Right lobe of liver (tissue), 6 donors: Measurements from ENCODE around the gene SLC7A6OS. TPM values are rescaled to one million over a fixed set of nuclear protein-coding genes. Genes with fewer than 3 reads are reported as not detected.

Source experiments
- ATAC-seq, 4 donors: fragments of 200-7000 bp; cut with Tn5 transposase; one replicate each; pipeline ENCODE4 v1.9.1; 2020; ENCODE audit warnings: mild to moderate bottlenecking in 4 of 4, moderate library complexity in 4 of 4
- DNase-seq, 3 donors: peaks; one replicate each; pipeline ENCODE4 v3.0.0-alpha.2; 2020
- H3K27ac ChIP-seq, 3 donors: fragments of 200-600 bp; one replicate each; pipeline ENCODE4 v1.8.0; 2022
- H3K27me3 ChIP-seq, 2 donors: fragments of 200-600 bp; one replicate each; pipeline ENCODE4 v1.8.0; 2022
- H3K36me3 ChIP-seq, 4 donors: fragments of 200-600 bp; sonication (generic) in 1 of 4; one replicate each; pipeline versions ENCODE4 v1.5.1 to v1.8.0; 2017 to 2022; ENCODE audit warnings: control low read depth in 1 of 4
- H3K4me1 ChIP-seq, 4 donors: fragments of 200-600 bp; sonication (generic) in 1 of 4; one replicate each; pipeline versions ENCODE4 v1.5.1 to v1.8.0; 2017 to 2022; ENCODE audit warnings: control low read depth in 1 of 4
- H3K4me3 ChIP-seq, 3 donors: fragments of 200-600 bp; one replicate each; pipeline ENCODE4 v1.8.0; 2022
- H3K9me3 ChIP-seq, 4 donors: fragments of 200-600 bp; sonication (generic) in 1 of 4; one replicate each; pipeline versions ENCODE4 v1.5.1 to v1.8.0; 2017 to 2022; ENCODE audit warnings: control low read depth in 1 of 4
- POLR2A ChIP-seq: fragments of 450-650 bp; IDR thresholded peaks from one replicate; pipeline ENCODE4 v1.6.1; 2017; ENCODE audit warnings: antibody characterized with exemption, mild to moderate bottlenecking
- WGBS: methylation state at CpG from one replicate; pipeline ENCODE4 v1.1.6; 2018; ENCODE audit warnings: low coverage, low lambda C conversion rate; ENCODE audit not compliant: insufficient coverage; ENCODE audit errors: missing lambda C conversion rate; 5-methylcytosine and 5-hydroxymethylcytosine counted together
- intact Hi-C, 2 donors: fragments of 100-400 bp; cut with DNase I; formaldehyde crosslinking; loops; one replicate each; pipeline versions ENCODE4 v1.11.2 to v1.14.1; 2022
- total RNA-seq, 6 experiments: library from RNA; depleted of rRNA in 2 of 6; stranded (reverse); fragments of >200 nt in 2 of 6; fragmentation: NEBNext Ultra II Directional in 3 of 6; extraction: Animal tissue kit (Norgen Biotek cat#: 25700) in 3 of 6; gene quantifications; one replicate each; pipeline versions ENCODE4 v1.1.0 to v1.2.4, GENCODE V29; 2016 to 2023
- TF ChIP-seq, protein P1 (sequence below), 4 donors: fragments of 200-600 bp in 3 of 4; fragments of 450-650 bp in 1 of 4; IDR thresholded peaks; one replicate each; pipeline versions ENCODE4 v1.5.1 to v1.8.0; 2016 to 2022; ENCODE audit warnings: antibody characterized with exemption in 4 of 4, mild to moderate bottlenecking in 2 of 4
- donor health status: DM: no; HTN: yes; CAD: no.
- donor health status: DM: no; HTN: no; CAD: no.
- donor health status: DM: no; HTN: no; CAD: no.
- donor health status: DM: no; HTN: yes; CAD: no.
- donor health status: DM: no; HTN: yes; CAD: no.

SLC7A6OS gene
- total RNA-seq, 6 experiments from 2014 or later, result 4.0 to 5.4 (median 4.8) TPM

DNA sequence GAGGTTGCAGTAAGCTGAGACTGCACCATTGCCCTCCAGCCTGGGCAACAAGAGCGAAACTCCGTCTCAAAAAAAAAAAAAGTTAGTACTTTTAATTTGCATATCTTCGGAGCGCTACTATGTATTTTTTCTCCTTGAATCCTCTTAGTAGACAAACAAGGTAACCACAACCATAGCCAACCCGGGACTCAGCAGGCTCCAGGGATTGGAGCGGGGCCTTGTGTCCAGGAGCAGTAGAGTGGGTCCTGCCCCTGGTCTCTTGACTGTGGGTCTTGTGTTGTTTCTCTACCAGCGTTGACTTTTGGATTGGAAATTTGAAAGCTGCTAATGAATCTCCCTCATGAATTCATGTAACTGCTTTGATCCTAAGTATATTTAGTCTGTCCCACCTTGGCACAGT is 32.4 kb upstream of the SLC7A6OS start:
- no peak for DNase-seq

DNA sequence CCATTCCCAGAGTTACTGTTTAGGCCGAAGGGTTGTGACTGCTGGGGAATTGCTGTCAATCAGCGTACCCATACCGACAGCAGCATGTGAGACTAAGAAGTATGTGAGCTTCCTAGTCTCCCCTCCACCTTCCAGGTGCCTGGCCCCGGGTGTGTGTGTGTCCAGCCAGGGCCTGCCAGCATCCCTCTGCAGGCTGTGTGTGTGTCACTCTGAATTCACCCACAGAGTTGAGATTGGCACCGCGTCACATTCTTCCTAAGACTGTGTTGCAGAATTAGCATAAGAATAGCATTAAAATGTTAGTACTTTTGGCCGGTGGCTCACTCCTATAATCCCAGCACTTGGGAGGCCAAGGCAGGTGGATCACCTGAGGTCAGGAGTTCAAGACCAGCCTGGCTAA is 31.9 kb upstream of the SLC7A6OS start:
- Histone ChIP-seq H3K27me3 (no peaks in the 10 kb centered on the region), H3K27ac (no peak overlapping the region), H3K36me3 (peaks cover 0 to 38% (median 16%) of the 10 kb centered on the region in 4 donors), H3K4me1 (peaks cover 0 to 21% (median 6%) of the 10 kb centered on the region in 4 donors), H3K9me3 (no peaks in the 10 kb centered on the region), H3K4me3 (no peak overlapping the region)
- no peak for DNase-seq
- ATAC-seq, result no peak
- whole genome bisulfite sequencing, result 92% methylated on average over 4 of the region's 7 CpGs
- intact Hi-C loops, result no loop called here
- TF ChIP-seq POLR2A, result no peak
- TF ChIP-seq, protein P1, sequence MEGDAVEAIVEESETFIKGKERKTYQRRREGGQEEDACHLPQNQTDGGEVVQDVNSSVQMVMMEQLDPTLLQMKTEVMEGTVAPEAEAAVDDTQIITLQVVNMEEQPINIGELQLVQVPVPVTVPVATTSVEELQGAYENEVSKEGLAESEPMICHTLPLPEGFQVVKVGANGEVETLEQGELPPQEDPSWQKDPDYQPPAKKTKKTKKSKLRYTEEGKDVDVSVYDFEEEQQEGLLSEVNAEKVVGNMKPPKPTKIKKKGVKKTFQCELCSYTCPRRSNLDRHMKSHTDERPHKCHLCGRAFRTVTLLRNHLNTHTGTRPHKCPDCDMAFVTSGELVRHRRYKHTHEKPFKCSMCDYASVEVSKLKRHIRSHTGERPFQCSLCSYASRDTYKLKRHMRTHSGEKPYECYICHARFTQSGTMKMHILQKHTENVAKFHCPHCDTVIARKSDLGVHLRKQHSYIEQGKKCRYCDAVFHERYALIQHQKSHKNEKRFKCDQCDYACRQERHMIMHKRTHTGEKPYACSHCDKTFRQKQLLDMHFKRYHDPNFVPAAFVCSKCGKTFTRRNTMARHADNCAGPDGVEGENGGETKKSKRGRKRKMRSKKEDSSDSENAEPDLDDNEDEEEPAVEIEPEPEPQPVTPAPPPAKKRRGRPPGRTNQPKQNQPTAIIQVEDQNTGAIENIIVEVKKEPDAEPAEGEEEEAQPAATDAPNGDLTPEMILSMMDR (IDR thresholded peaks at IDR 0.05), result no peak

More for the DNA sequence above, 32.4 kb upstream of the SLC7A6OS start:
- Histone ChIP-seq H3K4me1 (peaks cover 0 to 21% (median 6%) of the 10 kb centered on the region in 4 donors), H3K36me3 (peaks cover 0 to 42% (median 13%) of the 10 kb centered on the region in 4 donors), H3K9me3 (no peaks in the 10 kb centered on the region), H3K4me3 (no peak overlapping the region), H3K27ac (no peak overlapping the region), H3K27me3 (no peaks in the 10 kb centered on the region)
- no peak for ATAC-seq
- intact Hi-C loops, result no loop called here
- WGBS, result 97% methylated on average over 7 of the region's 7 CpGs
- TF ChIP-seq, protein P1 (IDR thresholded peaks at IDR 0.05), result no peak
- no peak for TF ChIP-seq POLR2A

DNA sequence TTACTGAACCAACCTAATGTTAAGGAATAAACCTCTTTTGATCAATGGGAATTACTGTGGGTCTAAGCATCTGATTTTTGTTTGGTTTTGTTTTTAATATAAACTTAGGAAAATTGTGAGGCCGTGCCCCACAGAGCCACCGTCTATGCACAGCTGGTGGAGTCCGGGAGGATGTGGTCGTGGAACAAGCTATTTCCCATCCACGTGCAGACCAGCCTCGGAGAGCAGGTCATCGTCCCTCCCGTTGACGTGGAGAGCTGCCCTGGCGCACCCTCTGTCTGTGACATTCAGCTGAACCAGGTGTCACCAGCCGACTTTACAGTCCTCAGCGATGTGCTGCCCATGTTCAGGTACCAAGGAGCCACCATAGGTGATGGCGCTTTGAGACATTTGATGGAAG is 28.5 kb upstream of the SLC7A6OS start:
- Histone ChIP-seq H3K27ac (no peak overlapping the region), H3K27me3 (no peaks in the 10 kb centered on the region), H3K4me1 (peaks cover 0 to 9% (median 0%) of the 10 kb centered on the region in 4 donors), H3K9me3 (no peaks in the 10 kb centered on the region), H3K36me3 (peaks cover 0 to 43% (median 17%) of the 10 kb centered on the region in 4 donors), H3K4me3 (no peak overlapping the region)
- TF ChIP-seq, protein P1 (IDR thresholded peaks at IDR 0.05), result no peak
- no peak for TF ChIP-seq POLR2A
- intact Hi-C loops, result no loop called here
- 94% methylated on average over 10 of the region's 13 CpGs for WGBS
- ATAC-seq (no peak), DNase-seq (no peak)

DNA sequence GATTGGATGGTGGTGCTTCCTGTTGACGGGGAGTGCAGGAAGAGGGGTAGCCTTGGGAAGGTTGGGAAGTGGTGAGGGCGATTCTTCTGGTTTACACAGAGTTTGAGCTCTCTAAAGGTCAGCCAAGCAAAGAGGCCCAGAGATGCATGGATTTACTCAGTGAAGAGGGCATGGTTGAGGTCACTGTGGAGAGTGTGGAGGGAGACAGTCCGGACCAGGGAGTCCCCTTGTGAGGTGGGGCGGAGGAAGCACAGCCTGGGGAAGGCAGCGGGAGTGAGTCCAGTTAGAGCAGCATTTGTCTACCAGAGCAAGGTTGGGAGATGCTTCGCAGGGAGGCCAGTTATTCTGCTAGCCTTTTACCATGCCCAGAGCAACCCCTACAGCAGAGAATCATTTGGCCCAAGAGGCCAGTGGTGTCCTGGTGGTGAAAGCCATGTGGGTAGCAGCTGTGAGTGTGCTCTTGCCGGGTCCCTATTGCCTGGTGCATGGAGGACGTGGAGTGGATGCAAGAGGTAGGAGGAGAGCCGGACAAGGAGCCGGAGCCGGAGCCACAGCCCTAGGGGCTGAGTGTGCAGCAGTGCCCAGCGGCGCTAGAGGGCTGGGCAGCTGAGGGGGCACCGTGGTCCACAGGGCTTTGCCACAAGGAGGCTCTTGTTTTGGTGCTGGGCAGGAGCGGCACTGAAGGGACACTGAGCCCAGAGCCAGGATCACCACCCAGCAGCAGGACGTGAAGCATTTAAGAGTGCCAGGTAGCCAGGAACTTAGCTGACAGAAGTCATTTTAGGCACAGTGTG is 27.8 kb upstream of the SLC7A6OS start:
- H3K4me1 ChIP-seq, result peaks cover 0 to 14% (median under 1%) of the 10 kb centered on the region in 4 donors
- WGBS, result 83% methylated on average over 2 of the region's 16 CpGs
- intact Hi-C loops, result no loop called here
- TF ChIP-seq, protein P1 (IDR thresholded peaks at IDR 0.05), result no peak
- TF ChIP-seq POLR2A, result no peak
- ATAC-seq (no peak), DNase-seq (no peak)
- no peak overlapping the region for H3K27ac ChIP-seq
- H3K9me3 ChIP-seq, result no peaks in the 10 kb centered on the region
- H3K27me3 ChIP-seq, result no peaks in the 10 kb centered on the region
- H3K4me3 ChIP-seq, result no peak overlapping the region
- H3K36me3 ChIP-seq, result peaks cover 0 to 43% (median 17%) of the 10 kb centered on the region in 4 donors
